T-helper 2 cell (primary cell): ENCODE measurements around the gene APOBEC3F.
"Not testable (repeated sequence)": the region's sequence is repeated elsewhere in the genome, so short reads cannot be mapped to it uniquely, and the experiment has no call there.

Experiments used
- DNase-seq, 5 experiments: peaks; one replicate each; pipeline versions ENCODE4 v3.0.0 to v3.0.0-alpha.2; 2012 to 2022

Gene APOBEC3F

DNA sequence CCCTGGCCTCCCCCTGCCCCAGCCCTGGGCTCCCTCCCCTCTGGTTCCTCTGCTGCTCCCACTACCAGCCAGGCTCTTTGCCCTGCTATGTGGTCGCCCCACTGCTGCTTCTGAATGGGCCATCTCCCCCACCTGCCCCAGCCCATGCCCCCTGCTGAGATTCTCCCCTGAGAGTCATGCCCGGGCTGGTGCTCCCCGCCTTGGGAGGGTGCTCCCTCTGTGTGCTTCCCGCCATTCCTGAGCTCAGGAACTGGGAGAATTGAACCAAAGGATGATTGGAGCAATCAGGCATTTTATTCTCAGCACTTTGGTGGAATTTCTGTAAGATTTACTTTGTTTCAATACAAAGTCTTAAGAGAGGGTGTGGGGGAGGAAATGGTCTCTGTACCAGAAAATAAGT lies 12.9 kb upstream of the APOBEC3F start:
- no peak for DNase-seq

DNA sequence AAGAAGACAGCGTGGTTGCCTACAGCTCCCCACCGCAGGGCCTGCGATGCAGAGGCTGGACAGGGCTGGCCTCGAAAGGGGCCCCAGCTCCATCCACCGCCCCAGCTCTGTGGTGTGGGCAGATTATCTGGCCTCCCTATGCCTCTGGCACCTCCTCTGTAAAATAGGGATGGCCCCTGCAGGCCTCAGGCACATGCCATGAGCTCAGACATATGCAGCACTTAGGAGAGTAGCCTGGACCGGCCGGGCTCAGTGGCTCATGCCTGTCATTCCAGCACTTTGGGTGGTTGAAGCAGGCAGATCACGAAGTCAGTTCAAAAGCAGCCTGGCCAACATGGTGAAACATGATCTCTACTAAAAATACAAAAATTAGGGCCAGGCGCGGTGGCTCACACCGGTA lies 12.4 kb upstream of the APOBEC3F start:
- no peak for DNase-seq

DNA sequence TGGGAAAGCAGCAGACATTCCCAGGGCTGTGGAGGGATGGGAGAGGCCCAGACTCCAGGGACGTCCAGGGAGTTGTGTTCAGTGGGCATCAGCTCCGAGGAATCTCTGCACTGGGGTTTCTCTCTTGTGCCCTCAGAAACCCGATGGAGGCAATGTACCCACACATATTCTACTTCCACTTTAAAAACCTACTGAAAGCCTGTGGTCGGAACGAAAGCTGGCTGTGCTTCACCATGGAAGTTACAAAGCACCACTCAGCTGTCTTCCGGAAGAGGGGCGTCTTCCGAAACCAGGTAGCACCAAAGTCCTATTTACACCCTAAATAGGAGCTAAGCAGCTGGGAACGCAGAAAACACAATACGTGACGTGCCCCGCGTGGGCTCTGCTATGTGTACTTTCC lies 11.4 kb upstream of the APOBEC3F start:
- no peak for DNase-seq

DNA sequence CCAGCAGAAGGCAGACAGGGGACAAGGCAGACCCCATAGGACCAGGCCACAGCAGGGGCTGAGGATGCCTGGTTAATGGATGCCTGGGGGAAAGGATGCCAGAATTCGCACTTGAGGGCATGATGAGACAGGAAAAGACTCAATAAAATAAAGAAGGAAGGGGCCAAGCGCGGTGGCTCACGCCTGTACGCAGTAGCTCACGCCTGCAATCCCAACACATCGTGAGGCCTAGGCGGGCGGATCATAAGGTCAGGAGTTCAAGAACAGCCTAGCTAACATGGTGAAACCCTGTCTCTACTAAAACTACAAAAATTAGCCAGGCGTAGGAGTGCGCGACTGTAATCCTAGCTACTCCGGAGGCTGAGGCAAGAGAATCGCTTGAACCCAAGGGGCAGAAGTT lies 10.0 kb upstream of the APOBEC3F start:
- no peak for DNase-seq

DNA sequence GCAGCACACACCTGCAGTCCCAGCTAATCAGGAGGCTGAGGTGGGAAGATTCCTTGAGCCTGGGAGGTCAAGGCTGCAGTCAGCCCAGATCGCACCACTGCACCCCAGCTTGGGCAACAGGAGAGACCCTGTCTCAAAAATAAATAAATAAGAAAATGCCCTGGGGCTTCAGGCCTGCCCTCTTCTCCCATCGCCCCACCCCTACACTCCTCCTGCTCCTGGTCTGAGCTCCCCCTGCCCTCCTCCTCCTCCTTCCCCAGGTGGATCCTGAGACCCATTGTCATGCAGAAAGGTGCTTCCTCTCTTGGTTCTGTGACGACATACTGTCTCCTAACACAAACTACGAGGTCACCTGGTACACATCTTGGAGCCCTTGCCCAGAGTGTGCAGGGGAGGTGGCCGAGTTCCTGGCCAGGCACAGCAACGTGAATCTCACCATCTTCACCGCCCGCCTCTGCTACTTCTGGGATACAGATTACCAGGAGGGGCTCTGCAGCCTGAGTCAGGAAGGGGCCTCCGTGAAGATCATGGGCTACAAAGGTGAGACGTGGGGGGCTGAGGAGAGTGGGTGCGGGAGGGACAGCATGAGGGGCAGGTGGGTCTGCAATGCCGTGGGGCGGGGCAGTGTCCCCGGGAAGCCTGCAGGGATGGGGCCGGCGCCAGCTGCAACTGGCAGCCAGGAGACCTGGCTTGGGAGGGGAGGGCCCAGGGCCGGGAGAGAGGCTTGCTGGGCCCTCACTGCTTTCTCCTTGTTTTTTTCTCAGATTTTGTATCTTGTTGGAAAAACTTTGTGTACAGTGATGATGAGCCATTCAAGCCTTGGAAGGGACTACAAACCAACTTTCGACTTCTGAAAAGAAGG lies 9.0 kb upstream of the APOBEC3F start:
- DNase-seq = not testable (repeated sequence)

DNA sequence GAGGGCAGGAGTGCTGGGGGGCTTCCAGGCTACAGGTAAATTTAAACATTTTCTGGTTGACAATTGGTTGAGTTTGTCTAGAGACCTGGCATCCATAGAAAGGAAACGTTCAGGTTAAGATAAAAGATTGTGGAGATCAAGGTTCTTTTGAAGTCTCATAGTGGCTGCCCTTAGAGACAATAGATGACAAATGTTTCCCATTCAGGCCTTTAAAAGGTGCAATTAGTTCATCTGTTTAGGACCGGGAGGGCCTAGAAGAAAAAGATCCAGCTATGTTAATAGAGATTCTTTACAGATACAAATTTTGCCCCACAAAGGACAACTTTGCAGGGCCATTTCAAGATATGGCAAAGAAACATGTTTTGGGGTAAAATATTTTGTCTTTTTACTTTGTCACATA lies 3.6 kb upstream of the APOBEC3F start:
- DNase-seq = not testable (repeated sequence)

DNA sequence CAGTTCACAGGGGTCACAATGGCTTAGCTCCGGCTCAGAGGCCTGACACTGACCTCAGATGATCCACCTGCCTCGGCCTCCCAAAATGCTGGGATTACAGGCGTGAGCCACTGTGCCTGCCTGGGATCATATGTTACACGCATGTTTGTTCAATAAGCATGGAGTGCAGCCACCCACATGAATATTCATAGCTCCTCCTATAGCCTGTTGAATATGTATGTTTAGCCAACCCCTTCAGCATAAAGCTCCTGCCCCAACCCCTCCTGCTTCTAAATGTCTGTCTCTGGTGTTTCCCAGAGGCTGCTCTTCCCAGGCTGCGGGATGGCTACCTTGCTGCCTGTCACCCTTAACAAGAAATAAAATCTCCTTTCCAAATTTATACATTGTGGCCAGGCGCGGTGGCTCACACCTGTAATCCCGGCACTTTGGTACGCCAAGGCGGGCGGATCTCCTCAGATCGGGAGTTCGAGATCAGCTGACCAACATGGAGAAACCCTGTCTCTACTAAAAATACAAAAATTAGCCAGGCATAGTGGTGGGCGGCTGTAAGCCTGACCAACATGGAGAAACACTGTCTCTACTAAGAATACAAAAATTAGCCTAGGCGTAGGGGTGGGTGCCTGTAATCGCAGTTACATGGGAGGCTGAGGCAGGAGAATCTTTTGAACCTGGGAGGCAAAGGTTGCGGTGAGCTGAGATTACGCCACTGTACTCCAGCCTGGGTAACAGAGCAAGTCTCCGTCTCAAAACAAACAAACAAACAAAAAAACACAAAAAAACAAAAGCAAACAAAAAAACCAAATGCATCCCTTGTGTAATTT lies 1.1 kb upstream of the APOBEC3F start:
- DNase-seq = no peak

DNA sequence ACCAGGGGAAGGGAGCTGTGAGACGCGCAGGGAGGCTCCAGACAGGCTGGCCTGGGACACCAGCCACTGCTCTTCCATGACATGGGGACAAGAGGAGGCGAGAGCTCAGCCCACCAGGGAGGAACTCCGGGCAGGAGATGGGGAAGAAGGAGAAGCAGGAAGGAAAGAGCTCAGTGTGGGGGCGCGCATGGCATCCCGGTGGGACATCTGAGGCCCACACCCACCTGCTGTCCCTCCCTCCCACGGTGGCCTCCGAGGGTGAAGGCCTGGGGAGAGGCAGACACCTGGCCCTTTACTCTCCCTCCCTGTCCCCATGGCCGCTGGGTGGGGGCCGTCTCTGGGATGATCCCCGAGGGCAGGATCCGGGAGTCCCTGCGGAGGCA lies 518 bp upstream of the APOBEC3F start:
- DNase-seq = not testable (repeated sequence)

DNA sequence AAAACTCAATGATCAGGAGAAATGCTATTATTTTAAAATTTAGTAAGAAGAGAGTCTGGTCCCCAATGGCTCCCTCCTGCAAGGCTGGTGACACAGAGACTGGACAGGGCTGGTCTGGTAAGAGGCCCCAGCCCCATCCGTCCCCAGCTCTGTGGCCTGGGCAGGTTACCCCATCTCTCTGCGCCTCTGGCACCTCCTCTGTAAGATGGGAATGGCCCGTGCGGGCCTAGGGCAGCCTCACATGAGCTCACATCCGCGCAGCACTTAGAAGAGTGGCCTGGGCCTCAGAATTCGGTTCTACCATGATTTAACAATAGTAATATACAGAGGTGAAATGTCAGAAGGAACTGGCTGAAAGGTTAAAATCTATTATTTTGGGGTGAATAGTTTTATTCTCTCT lies 1.2 kb downstream of the APOBEC3F start:
- no peak for DNase-seq

DNA sequence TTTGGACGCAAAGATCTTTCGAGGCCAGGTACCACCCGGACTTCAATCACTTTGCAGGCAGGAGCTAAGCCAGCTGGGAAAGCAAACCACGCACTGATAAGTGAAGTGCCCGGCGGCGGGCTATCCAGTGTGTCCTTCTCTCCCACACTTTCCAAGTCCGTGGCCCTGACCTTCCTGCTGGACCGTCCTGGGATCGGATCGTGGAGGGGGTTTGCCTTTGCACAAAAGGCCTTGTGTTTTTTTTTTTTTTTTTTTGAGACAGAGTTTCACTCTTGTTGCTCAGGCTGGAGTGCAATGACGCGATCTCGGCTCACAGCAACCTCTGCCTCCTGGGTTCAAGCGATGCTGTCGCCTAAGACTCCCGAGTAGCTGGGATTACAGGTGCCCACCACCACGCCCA lies 2.4 kb downstream of the APOBEC3F start:
- not testable (repeated sequence) for DNase-seq

DNA sequence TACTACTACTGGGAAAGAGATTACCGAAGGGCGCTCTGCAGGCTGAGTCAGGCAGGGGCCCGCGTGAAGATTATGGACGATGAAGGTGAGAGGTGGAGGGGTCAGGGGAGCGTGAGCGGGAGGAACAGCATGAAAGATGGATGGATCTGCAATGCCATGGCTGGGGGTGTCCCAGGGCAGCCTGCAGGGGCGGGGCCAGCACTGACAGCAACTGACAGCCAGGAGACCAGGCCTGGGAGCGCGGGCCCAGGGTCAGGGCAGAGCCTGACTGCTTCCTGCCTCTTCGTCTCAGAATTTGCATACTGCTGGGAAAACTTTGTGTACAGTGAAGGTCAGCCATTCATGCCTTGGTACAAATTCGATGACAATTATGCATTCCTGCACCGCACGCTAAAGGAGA lies 4.5 kb downstream of the APOBEC3F start:
- DNase-seq = not testable (repeated sequence)

DNA sequence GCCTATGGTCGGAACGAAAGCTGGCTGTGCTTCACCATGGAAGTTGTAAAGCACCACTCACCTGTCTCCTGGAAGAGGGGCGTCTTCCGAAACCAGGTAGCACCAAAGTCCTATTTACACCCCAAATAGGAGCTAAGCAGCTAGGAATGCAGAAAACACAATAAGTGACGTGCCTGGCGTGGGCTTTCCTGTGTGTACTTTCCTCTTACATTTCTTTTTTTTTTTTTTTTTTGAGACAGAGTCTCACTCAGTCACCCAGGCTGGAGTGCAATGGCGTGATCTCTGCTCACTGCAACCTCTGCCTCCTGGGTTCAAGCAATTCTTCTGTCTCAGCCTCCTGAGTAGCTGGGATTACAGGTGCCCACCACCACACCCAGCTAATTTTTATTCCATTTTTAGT lies 8.8 kb downstream of the APOBEC3F start:
- not testable (repeated sequence) for DNase-seq

DNA sequence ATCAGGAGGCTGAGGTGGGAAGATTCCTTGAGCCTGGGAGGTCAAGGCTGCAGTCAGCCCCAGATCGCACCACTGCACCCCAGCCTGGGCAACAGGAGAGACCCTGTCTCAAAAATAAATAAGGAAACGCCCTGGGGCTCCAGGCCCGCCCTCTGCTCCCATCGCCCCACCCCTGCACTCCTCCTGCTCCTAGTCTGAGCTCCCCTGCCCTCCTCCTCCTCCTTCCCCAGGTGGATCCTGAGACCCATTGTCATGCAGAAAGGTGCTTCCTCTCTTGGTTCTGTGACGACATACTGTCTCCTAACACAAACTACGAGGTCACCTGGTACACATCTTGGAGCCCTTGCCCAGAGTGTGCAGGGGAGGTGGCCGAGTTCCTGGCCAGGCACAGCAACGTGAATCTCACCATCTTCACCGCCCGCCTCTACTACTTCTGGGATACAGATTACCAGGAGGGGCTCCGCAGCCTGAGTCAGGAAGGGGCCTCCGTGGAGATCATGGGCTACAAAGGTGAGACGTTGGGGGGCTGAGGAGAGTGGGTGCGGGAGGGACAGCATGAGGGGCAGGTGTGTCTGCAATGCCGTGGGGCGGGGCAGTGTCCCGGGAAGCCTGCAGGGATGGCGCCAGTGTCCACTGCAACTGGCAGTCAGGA lies 11.3 kb downstream of the APOBEC3F start:
- DNase-seq = not testable (repeated sequence)

DNA sequence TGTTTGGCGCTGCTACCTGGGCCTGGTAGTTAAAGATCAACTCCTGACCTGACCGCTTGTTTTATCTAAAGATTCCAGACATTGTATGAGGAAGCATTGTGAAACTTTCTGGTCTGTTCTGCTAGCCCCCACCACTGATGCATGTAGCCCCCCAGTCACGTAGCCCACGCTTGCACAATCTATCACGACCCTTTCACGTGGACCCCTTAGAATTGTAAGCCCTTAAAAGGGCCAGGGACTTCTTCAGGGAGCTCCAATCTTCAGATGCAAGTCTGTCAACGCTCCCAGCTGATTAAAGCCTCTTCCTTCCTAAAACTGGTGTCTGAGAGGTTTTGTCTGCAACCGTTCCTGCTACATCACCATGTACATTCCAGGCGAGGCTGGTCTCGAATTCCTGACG lies 15.0 kb downstream of the APOBEC3F start:
- no peak for DNase-seq

DNA sequence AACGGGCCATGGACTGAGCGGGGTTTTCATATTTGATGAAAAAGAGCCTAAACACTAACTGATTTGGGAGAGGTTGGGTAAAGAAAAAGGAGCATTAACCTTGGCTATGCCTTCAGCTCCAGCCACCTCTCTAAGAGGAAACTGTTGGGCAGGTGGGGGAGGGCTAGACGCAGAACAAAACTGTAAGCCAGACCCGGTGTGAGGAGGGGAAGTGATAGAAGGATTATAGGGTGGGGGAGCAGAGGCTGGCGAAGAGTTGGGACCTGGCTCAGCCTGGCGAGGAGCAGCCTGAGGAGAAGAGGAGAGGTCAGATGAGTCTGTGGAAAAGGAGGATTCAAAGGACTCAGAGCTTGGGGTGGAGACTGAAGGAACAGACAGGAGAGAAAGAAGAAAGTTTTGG lies 20.6 kb downstream of the APOBEC3F start:
- DNase-seq = not testable (repeated sequence)

DNA sequence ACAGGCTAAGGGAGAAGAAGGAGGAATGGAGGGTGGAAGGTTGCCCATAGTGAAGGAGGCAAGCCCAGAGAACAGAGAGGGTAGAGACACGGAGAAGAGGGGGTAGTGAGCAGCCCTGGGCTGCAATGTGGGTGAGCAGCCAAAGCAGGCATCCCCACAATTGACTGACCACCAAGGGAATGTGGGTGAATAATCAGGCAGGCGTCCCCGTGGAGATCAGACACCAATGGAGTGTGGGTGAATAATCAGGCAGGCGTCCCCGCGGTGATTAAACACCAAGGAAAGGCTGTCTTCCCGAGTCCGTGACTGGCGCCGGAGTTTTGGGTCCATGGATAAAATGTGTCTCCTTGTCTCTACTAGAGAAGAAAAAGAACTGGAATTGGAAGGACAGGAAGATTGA lies 21.3 kb downstream of the APOBEC3F start:
- not testable (repeated sequence) for DNase-seq

DNA sequence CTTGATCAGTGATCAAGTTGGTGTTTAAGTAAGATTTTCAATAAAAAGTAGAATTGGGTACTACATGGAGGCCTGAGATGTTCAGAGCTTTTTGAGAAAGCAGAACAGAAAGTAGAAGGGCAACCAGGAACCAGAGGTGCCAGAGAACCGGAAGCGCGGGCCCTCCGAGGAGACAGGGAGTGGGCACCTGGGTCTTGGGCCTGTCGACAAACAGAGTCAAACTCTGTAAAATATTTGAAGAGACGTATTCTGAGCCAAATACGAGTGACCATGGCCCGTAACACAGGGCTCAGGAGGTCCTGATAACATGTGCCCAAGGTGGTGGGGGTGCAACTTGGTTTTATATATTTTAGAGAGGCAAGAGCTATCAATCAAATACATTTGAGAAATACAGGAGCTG lies 23.2 kb downstream of the APOBEC3F start:
- not testable (repeated sequence) for DNase-seq

DNA sequence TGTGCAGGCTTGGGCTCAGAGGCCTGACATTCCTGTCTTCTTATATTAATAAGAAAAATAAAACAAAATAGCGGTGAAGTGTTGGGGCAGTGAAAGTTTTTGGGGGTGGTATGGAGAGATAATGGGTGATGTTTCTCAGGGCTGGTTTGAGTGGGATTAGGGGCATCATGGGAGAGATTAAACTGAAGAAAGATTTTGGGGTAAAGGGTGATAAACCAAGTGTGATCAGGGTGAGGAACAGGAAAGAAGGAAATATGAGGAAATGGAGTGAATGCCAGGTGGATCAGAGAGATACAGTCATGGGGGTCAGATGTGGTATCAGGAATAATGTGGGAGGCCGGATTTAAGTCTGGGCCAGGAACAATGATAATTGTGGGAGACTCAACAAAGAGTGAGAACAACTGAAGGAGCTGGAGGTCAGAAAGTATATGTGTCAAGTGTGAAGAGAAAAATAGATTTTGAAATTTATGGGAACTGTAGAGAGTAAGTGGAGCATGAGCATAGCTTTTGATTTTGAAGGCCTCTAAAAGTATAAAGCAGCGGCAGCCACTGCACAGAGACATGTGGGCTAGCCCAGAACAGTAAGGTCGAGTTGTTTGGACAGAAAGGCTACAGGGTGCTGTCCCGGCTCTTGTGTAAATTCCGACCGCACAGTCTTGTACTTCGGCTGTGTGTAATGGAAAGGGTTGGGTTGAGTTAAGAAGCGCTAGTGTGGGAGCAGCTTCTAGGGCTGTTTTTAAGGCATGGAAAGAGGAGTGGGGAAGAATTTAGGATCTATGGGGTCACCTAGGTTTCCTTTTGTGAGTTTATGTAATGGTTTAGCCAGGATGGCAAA lies 26.0 kb downstream of the APOBEC3F start:
- DNase-seq = not testable (repeated sequence)

DNA sequence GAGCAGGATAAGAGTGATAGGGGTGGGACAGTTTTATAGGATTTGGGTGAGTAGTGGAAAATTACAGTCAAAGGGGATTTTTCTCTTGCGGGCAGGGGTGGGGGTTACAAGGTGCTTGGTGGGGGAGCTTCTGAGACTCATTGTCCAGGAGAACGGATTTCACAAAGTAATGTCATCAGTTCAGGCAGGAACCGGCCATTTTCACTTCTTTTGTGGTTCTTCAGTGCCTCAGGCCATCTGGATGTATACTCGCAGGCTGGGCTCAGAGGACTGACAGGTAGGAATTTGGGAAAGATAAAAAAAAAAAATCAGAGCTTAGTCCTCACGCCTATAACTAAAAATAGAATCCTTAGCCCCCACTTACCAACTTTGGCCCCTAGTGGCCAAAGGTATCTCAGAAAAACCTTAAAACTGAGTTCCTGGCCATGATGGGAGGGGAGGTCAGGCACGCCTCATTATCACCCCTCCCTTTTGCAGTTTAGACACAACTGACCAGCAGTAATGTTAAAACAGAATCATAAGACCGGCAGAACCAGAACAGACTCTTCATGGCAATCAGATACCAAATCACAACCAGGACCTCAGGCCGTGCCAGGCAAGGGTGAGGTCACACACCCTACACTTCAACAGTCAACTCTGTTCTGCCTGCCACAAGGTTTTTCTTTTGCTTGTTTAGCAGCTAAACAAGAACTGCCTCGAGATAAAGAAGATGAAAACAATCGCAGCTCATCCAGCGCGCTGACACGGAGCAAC lies 27.5 kb downstream of the APOBEC3F start:
- no peak for DNase-seq

DNA sequence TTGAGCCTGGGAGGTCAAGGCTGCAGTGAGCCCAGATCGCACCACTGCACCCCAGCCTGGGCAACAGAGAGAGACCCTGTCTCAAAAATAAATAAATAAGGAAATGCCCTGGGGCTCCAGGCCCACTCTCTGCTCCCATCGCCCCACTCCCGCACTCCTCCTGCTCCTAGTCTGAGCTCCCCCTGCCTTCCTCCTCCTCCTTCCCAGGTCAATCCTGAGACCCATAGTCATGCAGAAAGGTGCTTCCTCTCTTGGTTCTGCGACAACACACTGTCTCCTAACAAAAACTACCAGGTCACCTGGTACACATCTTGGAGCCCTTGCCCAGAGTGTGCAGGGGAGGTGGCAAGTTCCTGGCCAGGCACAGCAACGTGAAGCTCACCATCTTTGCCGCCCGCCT lies 29.5 kb downstream of the APOBEC3F start:
- DNase-seq = no peak

DNA sequence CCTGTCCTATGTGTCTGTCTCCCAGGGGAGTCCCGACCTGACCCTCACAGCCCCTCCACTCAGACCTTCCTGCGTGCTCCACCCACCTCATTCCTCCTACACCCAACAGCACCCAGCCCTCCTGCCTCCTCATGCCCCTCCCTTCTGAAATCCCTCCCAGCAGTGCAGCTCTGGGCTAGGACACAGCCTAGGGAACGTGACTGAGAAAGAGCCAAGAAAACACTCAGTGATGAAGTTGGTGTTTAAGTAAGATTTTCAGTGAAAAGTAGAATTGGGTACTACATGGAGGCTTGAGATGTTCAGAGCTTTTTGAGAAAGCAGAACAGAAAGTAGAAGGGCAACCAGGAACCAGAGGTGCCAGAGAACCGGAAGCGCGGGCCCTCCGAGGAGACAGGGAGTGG lies 31.9 kb downstream of the APOBEC3F start:
- DNase-seq = not testable (repeated sequence)

DNA sequence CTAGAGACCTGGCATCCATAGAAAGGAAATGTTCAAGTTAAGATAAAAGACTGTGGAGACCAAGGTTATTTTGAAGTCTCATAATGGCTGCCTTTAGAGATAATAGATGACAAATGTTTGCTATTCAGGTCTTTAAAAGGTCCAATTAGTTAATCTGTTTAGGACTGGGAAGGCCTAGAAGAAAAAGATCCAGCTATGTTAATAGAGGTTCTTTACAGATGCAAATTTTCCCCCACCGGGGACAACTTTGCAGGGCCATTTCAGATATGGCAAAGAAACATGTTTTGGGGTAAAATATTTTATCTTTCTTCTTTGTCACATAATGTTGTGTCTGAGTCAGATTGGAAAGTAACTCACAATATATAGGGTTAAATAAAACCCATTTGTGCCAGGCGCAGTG lies 33.3 kb downstream of the APOBEC3F start:
- DNase-seq = no peak
